Activated T-helper 9 cell treated with anti-CD3 and anti-CD28 coated beads, Interleukin-2, amount 50 U/mL, for 16 hours (primary cell): Measurements from ENCODE around the gene ZNF648.
"Not testable (repeated sequence)": the region's sequence is repeated elsewhere in the genome, so short reads cannot be mapped to it uniquely, and the experiment has no call there.

Source experiments
- DNase-seq: peaks from one replicate; pipeline ENCODE4 v3.0.0-alpha.2; 2020; ENCODE audit warnings: low read depth

ZNF648 gene

GRCh38 chr1:182029379-182030331 is 31.9 kb downstream of the ZNF648 start:
- DNase-seq: peak; percentile 96

DNA sequence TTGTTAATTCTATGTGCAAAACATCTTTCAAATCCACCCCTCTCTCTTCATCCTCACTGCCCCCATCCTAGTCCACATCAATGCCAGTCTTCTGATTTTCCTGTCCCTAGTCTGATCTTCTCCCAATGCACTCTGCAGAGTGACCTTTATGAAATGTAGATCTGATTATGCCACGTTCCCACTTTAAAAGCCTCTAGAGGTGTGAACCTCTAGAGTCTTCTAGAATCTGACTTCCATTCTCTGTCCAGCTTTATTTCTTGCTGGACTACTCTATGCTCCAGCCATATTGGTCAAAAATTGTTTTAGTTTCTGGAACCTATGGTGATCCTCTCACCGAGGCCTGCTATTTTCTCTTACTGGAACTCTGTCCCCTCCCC is 32.5 kb downstream of the ZNF648 start:
- DNase-seq: no peak

DNA sequence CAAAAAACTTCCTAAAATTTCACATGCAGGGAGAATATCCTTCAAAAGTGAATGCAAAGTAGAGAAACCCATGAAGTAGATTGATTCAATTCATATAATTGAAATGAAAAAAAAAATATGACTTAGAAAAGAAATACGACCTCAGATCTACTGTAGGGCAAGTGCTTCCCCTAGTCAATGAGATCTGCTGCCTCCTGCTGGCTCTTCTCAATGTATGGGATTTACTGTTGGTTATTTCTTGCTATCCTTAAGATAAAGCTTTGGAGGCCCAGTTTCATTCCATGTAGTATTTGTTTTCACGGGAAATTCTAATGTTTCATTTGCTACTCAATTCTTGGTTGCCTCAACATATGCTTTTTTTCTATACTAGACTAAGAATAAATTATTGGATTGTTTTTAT is 46.2 kb downstream of the ZNF648 start:
- DNase-seq: no peak

- DNase-seq: not testable (repeated sequence)
Measured at GRCh38 chr1:182010800-182011370, 50.6 kb downstream of the ZNF648 start.

GRCh38 chr1:182005398-182005797 is 56.1 kb downstream of the ZNF648 start:
- DNase-seq: not testable (repeated sequence)

DNA sequence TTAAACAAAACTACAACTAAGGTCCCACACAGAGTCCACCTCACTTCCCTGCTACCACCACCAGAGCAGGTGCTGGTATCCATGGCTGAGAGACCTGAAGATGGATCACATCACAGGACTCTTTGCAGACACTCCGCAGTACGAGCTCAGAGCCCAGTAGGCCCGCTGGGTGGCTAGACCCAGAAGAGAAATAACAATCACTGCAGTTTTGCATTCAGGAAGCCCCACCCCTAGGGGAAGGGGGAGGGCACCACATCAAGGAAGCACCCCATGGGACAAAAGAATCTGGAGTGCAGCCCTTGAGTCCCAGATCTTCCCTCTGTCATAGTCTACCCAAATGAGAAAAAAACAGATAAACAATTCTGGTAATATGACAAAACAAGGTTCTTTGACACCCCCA is 56.9 kb downstream of the ZNF648 start:
- DNase-seq: no peak
